HG02798 (cell line): ENCODE measurements around the gene DOCK3.
"Not testable (repeated sequence)": the region's sequence is repeated elsewhere in the genome, so short reads cannot be mapped to it uniquely, and the experiment has no call there.

Source experiments
- ATAC-seq: cut with Tn5 transposase; IDR thresholded peaks from one replicate; pipeline ENCODE4 v1.9.1; 2021; ENCODE audit warnings: mild to moderate bottlenecking; ENCODE audit not compliant: unreplicated experiment, poor library complexity

DOCK3 gene

GRCh38 chr3:51156147-51156546, 481.4 kb downstream of the DOCK3 start:
- no peak for ATAC-seq

DNA sequence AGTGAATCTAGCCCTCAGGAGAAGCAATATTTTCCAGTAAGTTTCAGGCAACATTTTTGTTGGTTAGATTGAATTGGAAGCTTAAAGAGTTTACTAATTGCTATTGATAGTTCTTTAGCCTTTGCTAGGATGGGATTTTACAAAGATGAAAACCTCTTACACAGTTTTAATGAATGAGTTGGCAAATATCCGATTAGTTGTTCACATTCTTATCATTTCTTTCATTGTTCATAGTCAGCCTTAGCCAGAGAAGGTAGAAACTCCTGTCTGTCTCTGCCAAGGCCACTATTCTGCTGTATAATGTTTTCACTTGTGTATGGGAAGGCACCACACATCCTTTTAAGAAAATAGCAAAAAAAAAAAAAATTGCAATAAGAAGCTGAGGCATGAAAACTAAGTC, 488.3 kb downstream of the DOCK3 start:
- no peak for ATAC-seq

GRCh38 chr3:51173518-51174271, 499.0 kb downstream of the DOCK3 start:
- ATAC-seq: no peak

DNA sequence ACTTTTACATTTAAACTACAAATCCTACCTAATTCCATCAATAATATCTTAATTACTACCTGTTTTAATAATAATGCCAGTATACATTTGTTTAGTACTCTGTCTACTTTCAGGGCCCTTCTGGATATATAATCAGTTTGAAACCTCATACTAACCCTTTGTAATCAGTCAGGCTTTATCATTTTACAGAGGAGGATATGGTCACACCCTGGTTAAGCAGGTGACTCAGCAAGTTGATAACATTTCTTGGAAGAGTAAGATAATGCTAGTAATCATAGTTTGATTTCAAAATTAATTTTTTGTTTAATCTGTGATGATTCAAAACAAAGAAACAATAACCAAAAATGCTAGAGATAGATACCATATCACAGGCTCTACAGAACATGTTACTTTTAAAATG, 502.2 kb downstream of the DOCK3 start:
- ATAC-seq: no peak

- not testable (repeated sequence) for ATAC-seq
Observed at GRCh38 chr3:51186446-51186845, 511.7 kb downstream of the DOCK3 start.

DNA sequence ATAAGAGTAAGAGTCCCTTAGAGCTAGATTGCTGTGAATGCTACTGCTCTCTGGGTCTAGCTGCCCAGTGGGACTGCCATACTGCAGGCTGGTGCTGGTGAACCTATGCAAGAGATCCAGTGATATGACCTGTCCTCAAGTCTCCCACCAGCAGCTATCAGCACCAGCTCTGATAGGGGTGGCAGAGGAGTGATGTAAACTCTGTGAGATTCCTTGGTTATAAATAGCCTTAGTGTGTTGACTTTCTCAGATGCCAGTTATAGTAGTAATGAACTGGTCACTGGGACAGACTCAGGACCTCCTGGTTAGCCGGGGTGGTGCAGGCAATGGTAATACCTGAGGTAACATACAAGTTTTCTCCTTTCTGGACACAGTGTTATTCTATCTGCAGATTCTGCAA, 515.5 kb downstream of the DOCK3 start:
- ATAC-seq: no peak

DNA sequence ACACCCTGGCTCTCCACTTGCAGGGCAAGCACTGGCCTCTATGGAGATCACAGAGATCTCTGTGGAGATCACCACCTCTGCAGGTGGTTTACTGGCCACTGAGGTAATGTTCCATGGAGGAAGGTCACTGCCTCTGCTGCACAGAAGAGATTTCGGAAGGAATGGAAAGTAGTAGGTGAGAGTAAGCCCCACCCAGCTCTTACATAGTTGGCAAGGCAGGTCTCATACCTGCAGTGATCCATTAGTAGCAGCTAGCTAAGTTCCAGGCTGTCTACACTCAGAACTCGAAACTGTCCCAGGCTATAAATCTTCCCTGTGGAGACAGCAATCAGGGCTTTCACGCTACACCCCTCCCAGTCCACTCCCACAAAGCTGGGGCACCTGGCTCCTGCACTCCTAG, 516.1 kb downstream of the DOCK3 start:
- ATAC-seq: no peak

DNA sequence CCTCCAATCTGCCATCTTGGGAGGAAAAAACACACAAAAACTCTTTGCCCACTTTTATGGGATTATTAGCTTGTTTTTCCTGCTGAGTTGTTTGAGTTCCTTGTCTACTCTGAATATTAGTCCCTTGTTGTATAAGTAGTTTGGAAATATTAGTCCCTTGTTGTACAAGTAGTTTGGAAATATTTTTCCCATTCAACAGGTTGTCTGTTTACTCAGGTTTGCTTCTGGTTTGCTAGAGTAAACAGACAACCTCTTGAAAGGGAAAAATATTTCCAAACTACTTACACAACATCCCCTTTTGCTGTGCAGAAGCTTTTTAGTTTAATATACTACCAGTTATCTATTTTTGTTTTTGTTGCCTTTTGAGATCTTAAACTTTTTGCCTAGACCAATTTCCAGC, 517.0 kb downstream of the DOCK3 start:
- ATAC-seq: no peak

DNA sequence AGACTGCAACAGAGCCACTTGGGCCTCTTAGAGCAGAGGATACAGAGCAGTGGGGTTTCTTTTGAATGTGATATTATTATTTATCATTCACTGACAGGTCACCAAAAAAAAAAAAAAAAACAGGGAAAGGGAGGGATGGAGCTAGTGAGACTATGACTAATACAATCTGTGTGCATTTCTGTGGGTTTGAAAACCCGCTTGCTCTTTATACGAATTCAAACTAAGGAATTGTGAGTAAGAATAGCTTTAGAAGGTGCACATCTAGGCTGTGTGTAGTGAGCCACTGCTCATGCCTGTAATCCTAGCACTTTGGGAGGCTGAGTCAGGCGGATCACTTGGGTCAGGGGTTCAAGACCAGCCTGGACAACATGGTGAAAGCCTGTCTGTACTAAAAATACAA, 523.8 kb downstream of the DOCK3 start:
- ATAC-seq: no peak

- ATAC-seq: not testable (repeated sequence)
Observed at GRCh38 chr3:51199296-51199695, 524.6 kb downstream of the DOCK3 start.

- ATAC-seq: no peak
Observed at GRCh38 chr3:51216291-51216690, 541.6 kb downstream of the DOCK3 start.

DNA sequence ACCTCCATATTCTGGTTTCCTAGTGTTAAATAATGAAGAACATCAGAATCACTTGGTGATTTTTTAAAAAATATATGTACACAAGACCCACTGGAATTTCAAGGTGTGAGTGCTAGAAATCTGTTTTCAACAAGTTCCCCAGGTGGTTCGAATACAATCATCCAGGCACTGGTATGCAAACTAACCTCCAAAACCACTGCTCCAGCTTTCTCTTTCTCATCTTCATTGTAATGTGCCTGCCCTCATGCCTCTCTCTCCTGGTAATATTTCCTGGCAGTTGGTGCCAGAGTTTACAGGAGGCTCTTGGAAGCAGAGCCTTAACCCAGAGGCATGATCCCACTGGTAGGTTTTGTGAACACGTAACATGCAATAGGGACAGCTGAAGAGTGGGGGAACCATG, 547.2 kb downstream of the DOCK3 start:
- no peak for ATAC-seq

DNA sequence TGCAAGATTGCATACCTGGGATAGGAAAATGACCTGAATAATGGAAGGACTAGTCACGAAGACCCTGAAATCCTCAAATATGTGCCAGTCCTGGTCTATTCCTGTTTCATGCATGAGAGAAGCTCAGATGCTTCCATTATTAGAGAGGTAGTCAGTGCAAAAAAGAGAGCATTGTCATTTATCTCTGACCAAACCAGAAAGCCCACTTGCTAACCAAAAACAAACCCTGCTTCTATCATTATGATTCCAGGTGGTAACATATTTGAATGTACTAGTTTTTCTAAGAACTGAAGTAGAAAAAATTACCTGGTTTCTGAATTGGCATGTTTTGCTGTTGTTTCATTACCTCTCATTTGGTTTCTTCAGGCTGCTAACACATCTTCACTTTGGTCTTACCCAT, 549.6 kb downstream of the DOCK3 start:
- no peak for ATAC-seq

- ATAC-seq: no peak
Observed at GRCh38 chr3:51224843-51225242, 550.1 kb downstream of the DOCK3 start.

DNA sequence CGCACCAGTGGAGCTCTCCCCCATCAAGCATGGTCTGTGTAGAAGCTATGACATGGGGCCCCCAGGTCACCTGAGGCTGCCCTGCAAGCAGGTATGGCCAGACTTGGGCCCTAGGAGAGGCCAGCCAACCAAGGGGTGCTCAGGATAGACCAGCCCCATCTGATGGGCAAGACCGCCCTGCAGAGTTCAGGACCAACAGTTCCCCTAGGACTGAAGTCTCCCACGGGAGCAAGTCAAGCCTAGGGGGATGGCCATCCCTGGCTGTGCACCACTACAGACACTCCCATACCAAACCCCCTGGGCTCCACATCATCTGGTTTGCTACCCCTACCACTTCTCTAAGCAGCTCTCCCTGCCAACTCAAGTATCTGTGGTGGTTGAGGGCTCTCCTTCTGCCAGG, 568.2 kb downstream of the DOCK3 start:
- no peak for ATAC-seq

DNA sequence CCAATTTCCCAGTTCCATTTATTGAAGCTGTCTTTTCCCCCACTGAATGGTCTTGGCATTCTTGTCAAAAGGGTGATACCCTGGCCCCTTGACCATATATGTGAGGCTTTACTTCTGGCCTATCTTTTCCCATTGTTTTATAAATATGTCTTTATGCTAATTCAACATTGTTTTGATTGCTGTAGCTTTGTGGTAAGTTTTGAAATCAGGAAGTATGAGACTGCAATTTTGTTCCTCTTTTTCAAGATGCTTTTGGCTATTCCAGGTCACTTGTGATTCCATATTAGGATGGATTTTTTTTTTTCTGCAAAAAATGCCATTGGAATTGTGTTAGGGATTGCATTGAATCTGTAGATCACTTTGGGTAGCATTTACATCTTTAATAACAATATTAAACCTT, 569.2 kb downstream of the DOCK3 start:
- ATAC-seq: no peak

DNA sequence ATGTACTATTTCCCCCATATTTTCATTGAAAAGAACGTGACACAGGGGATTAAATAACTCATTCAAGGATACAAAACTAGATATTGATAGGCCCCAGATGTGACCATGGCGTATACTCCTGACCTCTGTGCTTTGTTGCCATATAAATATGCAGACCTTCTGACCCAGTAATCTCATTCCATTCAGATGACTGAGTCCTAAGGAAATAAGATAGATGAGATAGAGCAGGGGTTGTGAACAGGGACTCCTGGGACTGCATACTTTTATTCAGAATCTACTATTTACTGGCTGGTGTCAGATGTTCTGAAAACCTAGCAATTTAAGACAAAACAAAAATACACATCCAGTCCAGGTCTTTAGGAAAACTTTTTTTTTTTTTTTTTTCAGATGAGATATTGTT, 571.1 kb downstream of the DOCK3 start:
- ATAC-seq: no peak

- no peak for ATAC-seq
Observed at GRCh38 chr3:51257870-51258269, 583.1 kb downstream of the DOCK3 start.

- ATAC-seq: not testable (repeated sequence)
Observed at GRCh38 chr3:51264166-51264565, 589.4 kb downstream of the DOCK3 start.

DNA sequence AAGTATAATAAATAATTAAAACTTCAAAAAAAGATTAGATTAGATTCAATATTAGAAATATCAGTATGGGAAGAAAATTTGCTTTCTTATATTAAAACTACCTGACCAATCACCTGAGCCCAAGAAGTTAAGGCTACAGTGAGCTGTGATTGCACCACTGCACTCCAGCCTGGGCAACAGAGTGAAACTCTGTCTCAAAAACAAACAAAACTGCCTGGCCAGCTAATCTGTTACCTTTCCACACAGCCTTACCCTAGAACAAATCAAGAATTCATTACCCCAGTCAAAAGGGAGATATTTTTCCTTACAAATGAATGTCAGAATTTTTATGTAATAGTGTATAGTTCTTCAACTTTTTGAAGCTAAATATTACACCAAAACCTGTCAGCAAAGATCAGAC, 593.4 kb downstream of the DOCK3 start:
- no peak for ATAC-seq

GRCh38 chr3:51269466-51269865, 594.7 kb downstream of the DOCK3 start:
- ATAC-seq: no peak

- ATAC-seq: no peak
Observed at GRCh38 chr3:51270559-51270958, 595.8 kb downstream of the DOCK3 start.

DNA sequence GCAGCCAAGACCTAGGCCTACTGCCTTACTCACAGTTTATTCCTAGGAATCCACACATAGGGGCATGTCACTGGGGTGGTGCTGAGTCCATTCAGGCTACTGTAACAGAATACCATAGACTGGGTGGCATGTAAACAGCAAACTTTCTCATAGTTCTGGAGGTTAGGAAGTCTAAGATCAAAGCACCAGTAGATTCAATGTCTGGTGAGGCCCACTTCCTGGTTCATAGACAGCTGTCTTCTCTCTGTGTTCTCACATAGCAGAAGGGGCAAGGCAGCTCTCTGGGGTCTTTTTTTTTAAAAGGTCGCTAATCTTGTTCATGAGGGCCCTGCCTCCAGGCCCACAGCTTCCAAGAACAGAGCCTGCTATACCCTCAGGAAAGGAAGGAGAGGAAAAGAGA, 596.4 kb downstream of the DOCK3 start:
- no peak for ATAC-seq
